Medulla oblongata (tissue), 1 donor: ENCODE data around the gene ABCC11.

ENCODE experiments used
- DNase-seq: peaks from one replicate; pipeline ENCODE4 v3.0.0-alpha.2; 2015; ENCODE audit errors: extremely low spot score

The ABCC11 gene

DNA sequence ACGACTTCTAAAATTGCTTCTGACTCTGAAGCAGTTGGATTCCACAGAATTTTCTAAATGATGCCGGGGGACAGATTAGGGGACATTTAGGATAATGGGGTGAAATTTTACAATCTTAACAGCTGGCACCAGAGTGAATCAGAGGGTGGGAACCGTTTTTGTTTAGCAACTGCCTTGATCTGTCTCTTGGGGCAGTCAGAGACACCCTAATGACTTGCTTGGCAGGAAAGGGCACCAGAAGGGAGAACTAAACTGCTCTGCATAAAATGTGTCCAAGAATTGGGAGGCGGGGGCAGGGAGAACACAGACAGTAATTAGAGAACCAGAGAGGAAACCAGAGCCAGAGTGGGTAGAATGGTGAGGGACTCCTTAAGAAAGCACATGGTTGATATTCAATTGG is 85.4 kb downstream of the ABCC11 start:
- no peak for DNase-seq

DNA sequence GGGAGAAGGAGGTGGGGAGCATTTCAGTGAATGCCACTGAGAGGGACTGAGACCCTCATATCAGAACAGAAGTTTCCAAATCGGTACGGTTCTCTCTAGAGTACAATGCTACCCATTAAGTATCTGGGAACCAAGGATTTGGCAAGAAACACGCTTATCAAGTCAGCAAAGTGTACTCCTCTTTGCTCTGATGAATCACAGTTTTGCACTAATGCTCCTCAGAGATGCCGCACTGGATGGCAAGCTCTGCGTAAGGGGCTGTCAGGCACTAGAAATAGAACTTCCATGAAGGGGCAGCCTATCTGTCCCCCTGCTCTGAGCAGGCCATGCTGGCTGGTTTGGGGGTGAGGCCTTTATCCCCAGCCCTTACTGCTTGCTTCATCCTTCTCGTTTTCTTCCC is 86.8 kb downstream of the ABCC11 start:
- DNase-seq: no peak

DNA sequence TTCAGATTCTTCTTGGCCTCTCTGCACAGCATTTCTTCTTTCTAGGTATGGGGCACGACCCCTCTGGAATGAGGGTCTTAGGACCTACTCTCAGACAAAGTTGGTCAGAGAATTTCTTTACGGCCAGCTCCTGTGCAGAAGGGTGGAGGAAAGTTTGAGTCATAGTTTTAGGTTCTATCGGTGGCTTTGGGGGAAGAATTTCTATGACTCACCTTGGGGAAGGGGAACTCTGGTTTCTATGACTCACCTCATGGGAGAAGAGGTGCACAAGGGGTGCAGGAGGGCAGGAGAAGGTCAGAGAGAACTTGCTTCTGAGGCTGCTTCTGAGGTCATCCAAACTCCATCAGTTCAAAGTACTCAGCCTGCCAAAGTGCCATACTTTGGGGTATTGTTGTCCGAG is 89.0 kb downstream of the ABCC11 start:
- no peak for DNase-seq

DNA sequence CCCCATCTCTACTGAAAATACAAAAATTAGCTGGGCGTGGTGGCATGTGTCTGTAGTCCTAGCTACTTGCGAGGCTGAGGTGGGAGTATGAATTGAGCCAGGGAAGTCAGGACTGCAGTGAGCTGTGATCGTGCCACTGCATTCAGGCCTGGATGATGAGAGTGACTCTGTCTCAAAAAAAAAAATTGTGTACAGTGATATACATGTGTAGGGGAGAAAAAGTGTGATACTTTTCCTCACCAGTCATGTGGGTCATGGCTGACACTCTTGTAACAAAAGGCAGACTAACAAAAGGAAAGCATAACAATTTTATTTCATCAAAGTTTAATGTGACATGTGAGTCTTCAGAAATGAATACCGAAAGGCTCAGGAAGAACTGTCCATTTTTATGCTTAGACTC is 89.5 kb downstream of the ABCC11 start:
- DNase-seq: no peak

- no peak for DNase-seq
Measured at GRCh38 chr16:48157302-48157701, 90.0 kb downstream of the ABCC11 start.

DNA sequence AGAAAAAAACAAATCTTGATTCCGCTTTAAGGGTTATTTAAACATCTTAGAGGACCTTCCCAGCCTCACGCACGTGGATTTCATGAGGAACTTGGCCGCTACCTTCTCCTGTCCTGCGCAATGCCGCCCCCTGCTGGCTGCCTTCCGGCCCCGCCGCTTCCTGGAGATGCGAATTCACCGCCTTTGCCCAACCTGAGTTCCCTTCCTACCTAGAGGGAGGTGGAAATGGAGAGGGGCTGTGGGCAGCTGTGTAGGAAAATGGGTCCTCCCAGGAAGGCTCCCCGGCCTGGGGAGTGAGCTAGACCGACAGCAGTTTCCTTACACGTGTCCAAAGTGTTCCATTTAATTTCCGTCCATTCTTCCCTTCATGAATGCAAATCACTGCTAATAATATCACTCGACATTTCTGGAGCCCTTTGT is 90.5 kb downstream of the ABCC11 start:
- peak; percentile 78 for DNase-seq

- no peak for DNase-seq
Measured at GRCh38 chr16:48155926-48156789, 91.2 kb downstream of the ABCC11 start, which contains the start of gene ABCC12. TSS of gene ABCC12 (minus strand) at chr16:48155993. CDS start at chr16:48146424, 9,569 bp downstream.

GRCh38 chr16:48153774-48154173 is 93.6 kb downstream of the ABCC11 start:
- no peak for DNase-seq

DNA sequence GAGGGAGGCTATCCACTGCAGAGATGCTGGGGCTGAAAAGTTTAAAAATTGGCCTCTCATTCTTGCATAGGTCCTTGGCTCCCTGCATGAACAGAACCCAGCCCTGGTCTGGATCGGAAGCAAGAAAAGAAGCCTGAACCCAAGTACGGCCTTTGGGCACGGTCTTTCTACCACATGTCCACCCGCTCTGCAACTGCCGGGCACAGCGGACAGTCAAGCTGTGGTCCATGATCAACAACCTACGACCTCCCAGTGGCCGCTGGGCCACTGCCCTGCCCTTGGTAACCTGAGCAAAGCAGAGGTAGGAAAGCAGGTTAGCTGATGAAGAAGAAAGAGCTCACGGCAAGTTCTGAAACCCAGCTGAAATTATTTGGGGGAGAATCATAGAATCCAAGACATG is 95.1 kb downstream of the ABCC11 start:
- DNase-seq: no peak

GRCh38 chr16:48150707-48151106 is 96.6 kb downstream of the ABCC11 start:
- DNase-seq: no peak

DNA sequence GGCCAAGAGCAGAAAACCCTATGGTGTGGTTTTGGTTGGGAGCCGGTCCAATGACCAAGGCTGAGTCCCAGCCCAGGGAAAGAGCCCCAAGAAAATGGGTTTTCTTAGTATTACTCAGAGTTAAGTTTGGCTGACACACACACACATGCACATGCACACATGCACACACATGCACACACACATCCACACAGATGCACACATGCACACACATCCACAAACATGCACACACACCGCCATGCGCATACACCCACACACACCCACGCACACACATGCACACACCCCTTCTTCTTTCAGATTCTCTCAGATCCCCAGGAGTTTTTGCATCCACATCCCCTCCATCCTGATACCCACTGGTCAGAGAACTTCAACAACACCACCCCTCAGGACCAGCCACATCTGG is 100.6 kb downstream of the ABCC11 start:
- no peak for DNase-seq

GRCh38 chr16:48146131-48146530 is 101.2 kb downstream of the ABCC11 start:
- DNase-seq: no peak

GRCh38 chr16:48143812-48144368 is 103.4 kb downstream of the ABCC11 start:
- DNase-seq: no peak

GRCh38 chr16:48140821-48141220 is 106.5 kb downstream of the ABCC11 start:
- DNase-seq: no peak

DNA sequence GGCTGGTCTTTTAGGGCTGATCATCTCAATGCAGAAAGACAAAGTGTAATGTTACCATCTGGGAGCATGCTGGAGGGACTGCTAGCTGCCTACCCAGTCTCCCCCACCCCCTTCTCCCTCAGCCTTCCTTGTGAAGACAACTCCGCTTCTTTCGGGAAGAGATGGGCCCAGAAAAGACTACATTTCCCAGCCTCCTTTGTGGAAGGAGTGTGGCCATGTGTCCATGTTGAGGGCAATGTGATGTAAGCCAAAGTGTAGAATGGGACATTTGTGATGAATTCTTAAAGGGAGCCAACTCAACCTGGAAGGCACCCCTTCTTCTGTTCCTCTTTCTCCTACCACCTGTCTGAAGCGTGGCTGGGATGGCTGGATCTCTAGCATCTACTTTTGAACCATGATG is 107.8 kb downstream of the ABCC11 start:
- DNase-seq: no peak

- DNase-seq: no peak
Measured at GRCh38 chr16:48138543-48138942, 108.8 kb downstream of the ABCC11 start.

DNA sequence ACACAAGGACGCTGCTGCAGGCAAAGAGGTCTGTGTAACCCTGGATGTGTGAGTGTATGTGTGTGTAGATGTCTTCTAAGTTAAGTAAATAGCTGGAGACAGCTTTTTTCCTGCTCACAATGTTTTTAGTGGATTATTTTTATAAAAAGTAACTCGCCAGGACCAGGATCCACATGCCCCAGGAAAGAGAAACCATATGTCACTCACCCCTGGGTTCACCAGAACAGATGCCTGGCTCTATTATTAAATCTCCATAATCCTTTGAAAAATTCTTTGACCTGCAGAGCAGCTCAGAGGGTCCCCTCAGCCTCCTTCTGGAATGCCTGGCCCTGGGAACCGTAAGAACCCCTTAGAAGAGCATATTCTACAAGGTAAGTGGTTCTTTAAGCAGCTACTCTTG is 109.5 kb downstream of the ABCC11 start:
- no peak for DNase-seq

GRCh38 chr16:48136547-48137360 is 110.6 kb downstream of the ABCC11 start:
- DNase-seq: no peak

DNA sequence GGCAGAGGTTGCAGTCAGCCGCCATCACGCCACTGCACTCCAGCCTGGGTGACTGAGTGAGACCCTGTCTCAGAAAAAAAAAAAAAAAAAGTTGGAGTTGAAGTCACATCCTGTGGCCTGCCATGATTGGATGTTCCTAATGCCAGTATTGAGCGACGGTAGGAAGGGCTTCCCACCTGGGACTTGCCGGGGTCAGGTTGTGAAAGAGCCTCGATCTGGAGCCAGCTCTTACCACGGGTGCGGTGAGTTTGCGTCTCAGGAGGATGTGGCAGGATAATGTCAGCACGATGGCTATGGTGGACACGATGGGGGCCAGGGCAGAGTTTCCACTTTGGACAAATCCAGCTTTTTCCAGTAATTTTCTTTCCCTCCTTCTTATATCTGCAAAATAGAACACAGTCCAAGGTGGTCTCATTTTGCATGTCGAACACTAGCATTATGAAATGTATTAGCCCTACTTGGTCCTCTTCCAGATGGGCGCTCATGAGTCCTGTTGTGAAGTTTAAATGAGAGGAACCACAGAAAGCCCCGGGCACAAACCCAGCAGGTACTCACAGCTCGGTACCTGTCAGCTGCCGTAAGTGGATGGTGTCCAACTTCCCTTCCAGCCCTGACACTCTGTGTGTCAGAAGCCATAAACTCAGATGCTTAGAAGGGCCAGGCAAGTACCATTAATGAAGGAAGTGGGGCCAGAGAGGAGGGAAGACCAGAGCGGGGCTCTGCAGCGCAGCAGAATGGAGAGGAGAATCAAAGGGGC is 113.7 kb downstream of the ABCC11 start:
- DNase-seq: no peak

DNA sequence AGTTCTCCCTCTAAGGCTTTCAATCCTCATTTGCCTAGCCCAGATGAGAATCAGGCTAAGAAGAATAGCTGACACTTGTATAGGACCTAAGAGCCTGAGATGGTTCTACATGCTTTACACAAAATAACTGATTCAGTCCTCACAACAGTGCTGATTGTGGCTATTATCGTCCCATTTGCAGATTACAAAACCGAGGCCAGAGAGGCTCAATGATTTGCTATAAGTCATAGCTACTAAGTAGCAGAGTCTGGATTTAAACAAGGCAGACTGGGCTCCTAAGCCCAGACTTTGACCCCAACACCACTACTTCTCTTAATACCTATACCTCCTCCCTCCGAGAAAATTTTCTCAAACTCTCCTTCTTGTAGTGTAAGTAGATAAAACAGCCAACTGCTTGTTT is 114.6 kb downstream of the ABCC11 start:
- no peak for DNase-seq

DNA sequence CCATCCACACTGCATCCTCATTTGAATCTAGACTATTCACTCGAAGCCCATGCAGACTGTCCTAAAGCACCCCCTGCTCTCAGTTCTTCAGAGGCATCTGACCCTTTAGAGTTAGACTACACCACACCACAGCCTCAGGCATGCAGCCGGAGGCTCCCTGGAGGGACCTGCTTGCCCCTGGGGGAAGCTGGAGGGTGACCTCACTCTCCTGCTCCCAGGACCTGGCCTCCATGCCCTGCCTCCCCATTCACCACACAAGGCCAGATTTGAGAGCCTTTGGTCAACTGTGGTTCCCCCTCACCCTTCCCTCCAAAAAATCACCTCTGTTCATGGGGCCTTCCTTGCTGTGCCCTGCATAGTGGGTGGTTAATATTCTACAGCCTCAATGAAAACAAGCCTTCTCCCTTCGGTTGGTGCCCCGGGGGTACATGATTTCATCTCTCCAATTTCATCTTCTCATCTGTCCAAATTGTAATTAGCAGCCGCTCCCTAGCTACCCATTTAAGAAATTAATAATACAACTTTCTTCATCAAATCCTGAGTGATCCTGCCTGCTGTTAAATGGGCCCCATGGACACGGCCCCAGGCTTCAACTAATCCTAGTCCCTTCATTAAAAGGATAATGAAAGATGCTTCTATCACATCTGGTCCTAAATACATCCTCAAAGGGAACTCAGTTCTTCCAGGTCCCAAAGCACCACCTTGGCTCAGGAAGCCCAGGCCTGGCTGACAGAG is 116.0 kb downstream of the ABCC11 start:
- no peak for DNase-seq
